GM12878 (cell line): ENCODE data around the gene POU2AF1. TPM values are rescaled to one million over a fixed set of nuclear protein-coding genes. Genes with fewer than 3 reads are reported as not detected.

Source experiments
- ATAC-seq: fragments of 200-7000 bp; cut with Tn5 transposase; 3 replicates; pipeline ENCODE4 v1.9.1; 2020; ENCODE audit warnings: mild to moderate bottlenecking, moderate library complexity
- BruUV-seq: library from RNA; stranded (reverse); fragments of 400-500 nt; replicated peaks from 2 replicates; lab custom pipeline; 2021; lab: Mats Ljungman, UMichigan
- CTCF ChIA-PET: fragments of 300-600 bp; sonication (Branson Sonifier 250); formaldehyde crosslinking; extraction: SDS; loops from one replicate; lab custom pipeline; 2021; ENCODE audit warnings: inconsistent platforms; lab: Yijun Ruan, JAX
- POLR2A ChIA-PET: fragments of 350-600 bp; formaldehyde crosslinking; extraction: SDS; loops from one replicate; lab custom pipeline; 2021; ENCODE audit warnings: inconsistent platforms; lab: Charles Lee
- RAD21 ChIA-PET: fragments of 300-600 bp; sonication (Branson Sonifier 250); formaldehyde crosslinking; loops from one replicate; lab custom pipeline; 2023; ENCODE audit warnings: antibody characterized with exemption; ENCODE audit not compliant: unreplicated experiment; lab: Charles Lee
- SMC1A ChIA-PET: fragments of 300-600 bp; sonication (Branson Sonifier 250); formaldehyde crosslinking; loops from one replicate; lab custom pipeline; 2023; ENCODE audit not compliant: unreplicated experiment, uncharacterized antibody; lab: Charles Lee
- DNase-seq: peaks from one replicate; pipeline ENCODE4 v3.0.0-alpha.2; 2011; ENCODE audit warnings: low read depth, low spot score
- FAIRE-seq: peaks from 3 replicates; lab custom pipeline; 2011; peaks lifted over from hg19 to GRCh38; lab: Jason Lieb, UNC
- H2AFZ ChIP-seq: 2 replicates; pipeline ENCODE4 v1.6.0; 2011; ENCODE audit warnings: low read depth, low read length, control low read depth; ENCODE audit not compliant: control insufficient read depth
- H3K27ac ChIP-seq: 2 replicates; pipeline ENCODE4 v1.5.1; 2011; ENCODE audit warnings: control low read depth; ENCODE audit not compliant: control insufficient read depth, insufficient read depth
- H3K27me3 ChIP-seq, 2 experiments: replicated peaks in 1 of 2; 2 replicates each; pipeline versions ENCODE4 v1.6.0 to v1.6.1; 2011; ENCODE audit warnings: low read length in 1 of 2; ENCODE audit not compliant: control insufficient read depth in 2 of 2, insufficient read depth in 2 of 2
- H3K36me3 ChIP-seq, 2 experiments: 2 replicates each; pipeline ENCODE4 v1.5.1; 2011; ENCODE audit warnings: low read length in 1 of 2; ENCODE audit not compliant: control insufficient read depth in 2 of 2, insufficient read depth in 2 of 2
- H3K4me1 ChIP-seq: 2 replicates; pipeline ENCODE4 v1.6.1; 2011; ENCODE audit warnings: mild to moderate bottlenecking, low read length, moderate library complexity, mixed read lengths; ENCODE audit not compliant: control insufficient read depth, insufficient read depth
- H3K4me2 ChIP-seq: 2 replicates; pipeline ENCODE4 v1.6.0; 2011; ENCODE audit warnings: control low read depth; ENCODE audit not compliant: control insufficient read depth, insufficient read depth
- H3K4me3 ChIP-seq: fragments of 200-600 bp; sonication (generic); 2 replicates; pipeline ENCODE4 v1.5.1; 2016
- H3K79me2 ChIP-seq: 2 replicates; pipeline ENCODE4 v1.6.0; 2011; ENCODE audit warnings: low read length; ENCODE audit not compliant: control insufficient read depth, insufficient read depth
- H3K9ac ChIP-seq: 2 replicates; pipeline ENCODE4 v1.8.0; 2011; ENCODE audit warnings: low read length, control low read depth, mixed read lengths; ENCODE audit not compliant: control insufficient read depth, insufficient read depth
- H3K9me3 ChIP-seq: replicated peaks from 3 replicates; pipeline ENCODE4 v1.5.1; 2011; ENCODE audit warnings: mild to moderate bottlenecking, low read length; ENCODE audit not compliant: control insufficient read depth, insufficient read depth
- H4K20me1 ChIP-seq: 2 replicates; pipeline ENCODE4 v1.6.0; 2011; ENCODE audit not compliant: control insufficient read depth, insufficient read depth
- CHD1 ChIP-seq: IDR thresholded peaks from 2 replicates; pipeline ENCODE4 v1.6.1; 2012; ENCODE audit warnings: low read depth, low read length, improper control_type of control experiment
- CREM ChIP-seq: IDR thresholded peaks from 2 replicates; pipeline ENCODE4 v1.6.1; 2014; ENCODE audit warnings: antibody characterized with exemption, low read depth
- EP300 ChIP-seq, 2 experiments: fragments of 150-350 bp in 1 of 2; IDR thresholded peaks; 2 replicates each; pipeline ENCODE4 v1.6.1; 2011 to 2012; ENCODE audit warnings: low read depth in 2 of 2, low read length in 2 of 2, borderline replicate concordance in 1 of 2, improper control_type of control experiment in 1 of 2, inconsistent platforms in 1 of 2; ENCODE audit not compliant: control insufficient read depth in 1 of 2
- KAT2A ChIP-seq: conservative IDR thresholded peaks from 2 replicates; pipeline ENCODE4 v1.6.1; 2011; ENCODE audit warnings: low read depth, low read length; ENCODE audit not compliant: control insufficient read depth
- POLR2A ChIP-seq: IDR thresholded peaks from 2 replicates; pipeline ENCODE4 v1.6.1; 2011; ENCODE audit warnings: low read depth, mild to moderate bottlenecking, low read length
- ZNF207 ChIP-seq: fragments of 450-650 bp; IDR thresholded peaks from 2 replicates; pipeline ENCODE4 v1.6.1; 2014; ENCODE audit warnings: antibody characterized with exemption, mild to moderate bottlenecking, borderline replicate concordance
- WGBS: methylation state at CpG from one replicate; pipeline ENCODE4 v1.1.6; 2016; ENCODE audit warnings: low lambda C conversion rate; ENCODE audit not compliant: insufficient replicate concordance, insufficient coverage; ENCODE audit errors: missing lambda C conversion rate; 5-methylcytosine and 5-hydroxymethylcytosine counted together
- in situ Hi-C: fragments of 300-500 bp; cut with MboI; formaldehyde crosslinking; loops from 9 replicates; pipeline ENCODE4 v1.14.3; 2018; ENCODE audit warnings: mixed read lengths
- intact Hi-C: fragments of 100-400 bp; cut with micrococcal nuclease; formaldehyde crosslinking; loops from one replicate; pipeline ENCODE4 v1.14.2; 2022; ENCODE audit not compliant: unreplicated experiment
- polyA plus RNA-seq, 11 experiments: library from polyadenylated mRNA; depleted of rRNA in 4 of 11; unstranded in 6 of 11; stranded (reverse) in 5 of 11; fragments of >200 nt; fragmentation: Nextera tagmentation in 4 of 11; fragmentation: Illumina TruSeq in 1 of 11; extraction: Ambion mirVana in 4 of 11; extraction: Trizol in 1 of 11; gene quantifications; 1 replicate in 1 of 11; 2 replicates in 10 of 11; pipeline versions ENCODE4 v1.2.1 to v1.2.3, GENCODE V29; 2011 to 2016; ENCODE audit warnings: inconsistent platforms in 2 of 11, missing spikeins in 2 of 11, low read depth in 1 of 11
- total RNA-seq, 4 experiments: library from RNA; depleted of rRNA in 3 of 4; stranded (reverse); fragments of >200 nt in 3 of 4; fragmentation: Illumina TruSeq in 1 of 4; extraction: Trizol in 1 of 4; gene quantifications; 2 replicates each; pipeline versions ENCODE4 v1.2.1 to v1.2.3, GENCODE V29; 2013 to 2021

Gene POU2AF1
- total and polyA plus RNA-seq, 10 of the 15 experiments (the other 5 are each of a cell fraction or from before 2014, with no cell fraction given): 13.1 to 169 (median 75.5) TPM

DNA sequence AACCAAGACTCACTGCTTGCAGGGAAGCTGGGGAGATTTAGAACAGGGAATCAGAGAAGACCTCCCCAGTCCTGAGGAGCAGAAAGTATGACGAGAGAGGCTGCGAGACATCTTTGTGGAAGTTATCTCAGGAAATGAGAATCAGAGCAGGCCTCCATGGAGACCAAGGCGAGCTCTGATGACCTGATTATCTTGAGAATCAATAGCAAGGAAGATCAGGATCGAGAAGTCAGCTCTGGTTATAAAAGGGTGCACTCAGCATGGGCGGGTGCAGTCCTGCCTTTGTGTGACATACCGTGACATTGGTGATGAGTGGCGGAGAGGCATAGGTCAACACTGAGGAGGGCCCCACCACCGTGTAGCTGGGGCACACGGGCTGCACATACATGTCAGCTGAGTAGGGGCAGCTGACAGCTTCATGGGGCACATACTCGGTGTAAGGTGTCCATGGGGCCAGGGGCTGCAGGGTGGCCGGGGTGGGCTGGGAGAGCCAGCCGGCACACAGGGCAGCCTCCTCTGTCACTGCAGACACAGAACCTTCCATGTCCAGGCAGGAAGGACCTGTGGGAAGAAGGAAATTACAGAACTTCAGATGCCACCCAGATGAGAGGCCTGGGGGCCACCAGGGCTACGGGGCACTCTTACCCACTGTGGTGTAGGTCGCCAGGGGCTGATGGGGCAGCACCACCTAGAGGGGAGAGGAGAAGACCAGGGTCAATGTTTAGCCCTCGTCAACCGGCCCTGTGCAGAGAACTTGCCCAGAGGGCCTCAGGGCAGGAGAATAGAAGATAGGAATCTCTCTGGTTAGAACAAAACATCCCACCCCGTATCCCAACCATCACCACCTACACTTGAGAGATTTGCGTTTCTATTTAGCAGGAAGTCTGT, 21.7 kb downstream of the POU2AF1 start:
- intact Hi-C loops: no loop called here
- BruUV-seq: no TSS peak
- Histone ChIP-seq H3K4me1 (peaks cover 7% of the 10 kb centered on the region), H3K9me3 (no peaks in the 10 kb centered on the region), H3K36me3 (peaks cover 37 to 57% of the 10 kb centered on the region in 2 experiments), H3K9ac (no peak overlapping the region), H3K79me2 (peaks cover 30% of the 10 kb centered on the region), H3K4me2 (no peak overlapping the region), H2AFZ (no peak overlapping the region), H3K27me3 (no peaks in the 10 kb centered on the region), H3K4me3 (no peak overlapping the region), H3K27ac (no peak overlapping the region), H4K20me1 (no peaks in the 10 kb centered on the region)
- ATAC-seq: peak; percentile 35; the same call in 2 of the 3 replicates
- 70% methylated on average over 17 of the region's 18 CpGs for WGBS
- ChIA-PET POLR2A (no interaction called here), CTCF (interaction anchor here (1.2 to 1.8 kb wide), 2 partner anchors 66 to 72 kb away, joined by 4 to 8 read pairs; no protein-coding TSS in a partner anchor), SMC1A (interaction anchor here (0.7 to 32.6 kb wide), 3 partner anchors 48 to 75 kb away, joined by 3 to 972 read pairs (median 6); no protein-coding TSS in a partner anchor), RAD21 (no interaction called here)
- in situ Hi-C loops: no loop called here
- FAIRE-seq: no peak
- no peak for DNase-seq
- TF ChIP-seq POLR2A (peak; percentile 39; the same call in 1 of the 2 replicates), ZNF207 (no peak), KAT2A (no peak), CHD1 (no peak), CREM (no peak), EP300 (IDR thresholded peaks at IDR 0.05; ENCODE audit: borderline replicate concordance in 1 of 2, control insufficient read depth in 1 of 2, low read depth in 2 of 2, low read length in 2 of 2) (no peak)
